ENCODE measurements around the gene REV1.
"Not testable (repeated sequence)": the region's sequence is repeated elsewhere in the genome, so short reads cannot be mapped to it uniquely, and the experiment has no call there.

The REV1 gene

DNA sequence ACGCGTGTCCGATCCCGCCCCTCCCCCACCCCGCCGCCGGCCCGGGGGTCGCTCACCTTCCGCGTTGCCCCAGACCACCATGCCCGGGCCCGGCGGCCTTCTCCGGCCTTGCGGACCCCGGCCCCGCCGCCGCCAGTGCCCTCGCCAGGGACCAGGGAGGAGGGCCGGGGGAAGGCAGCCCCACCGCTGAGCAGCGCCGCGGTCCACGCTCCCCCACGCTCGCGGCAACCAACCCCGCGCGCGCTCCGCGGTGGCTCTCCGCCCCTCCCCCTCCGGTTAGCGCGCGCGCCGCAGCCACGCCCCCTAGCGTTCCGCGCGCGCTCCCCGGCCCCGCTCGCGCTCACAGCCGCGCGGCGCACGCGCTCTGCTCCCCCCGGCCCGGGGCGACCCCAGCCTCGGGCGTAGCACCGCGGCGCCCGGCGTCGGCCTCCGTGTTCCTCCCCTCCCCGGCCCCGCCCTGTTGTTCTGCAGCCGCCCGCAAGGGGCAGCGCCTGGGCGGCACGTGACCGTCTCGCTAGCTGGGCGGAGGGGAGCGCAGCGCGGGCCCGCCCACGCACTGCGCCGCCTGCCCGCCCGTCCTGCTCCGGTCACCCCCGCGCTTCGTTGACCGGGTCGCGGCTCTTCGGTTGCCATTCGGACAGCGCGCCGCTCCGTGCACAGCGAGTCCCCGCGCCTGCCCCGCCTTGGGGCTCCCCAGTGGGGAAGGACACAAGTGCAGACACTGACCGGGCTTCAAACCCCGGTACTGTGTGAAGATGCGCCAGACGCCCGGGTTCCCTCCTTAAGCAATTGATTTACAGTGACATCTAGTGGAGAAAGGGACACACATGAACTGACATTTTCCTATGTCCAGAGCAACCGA lies at the start of gene REV1:
Gene REV1, minus strand, starts transcription at position 257 of the 862 bp plus-strand sequence. CDS start 25,042 bp downstream, outside the sequence.
- DNase-seq, result peak; percentile 97

DNA sequence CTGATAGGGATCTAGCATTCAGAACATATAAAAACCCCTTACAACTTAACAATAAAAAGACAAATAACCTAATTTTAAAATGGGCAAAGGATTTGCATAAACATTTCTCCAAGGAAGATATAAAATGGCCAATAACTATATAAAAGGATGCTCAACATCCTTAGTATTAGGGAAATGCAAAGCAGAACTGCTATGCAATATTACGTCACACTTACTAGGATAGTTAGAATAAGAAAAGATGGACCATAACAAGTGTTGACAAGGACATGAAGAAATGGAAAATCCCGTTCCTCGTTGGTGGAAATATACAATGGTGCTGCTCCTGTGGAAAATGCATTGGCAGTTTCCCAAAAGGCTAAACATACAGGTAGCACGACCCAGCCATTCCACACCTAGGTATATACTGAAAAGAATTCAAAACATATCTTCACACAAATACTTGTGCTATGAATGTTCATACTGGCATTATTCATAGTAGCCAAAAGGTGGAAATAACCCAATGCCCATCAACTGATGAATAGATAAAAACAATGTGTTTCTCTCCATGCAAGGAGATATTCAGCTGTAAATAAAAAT lies 48.2 kb upstream of the REV1 start:
- no peak for DNase-seq

DNA sequence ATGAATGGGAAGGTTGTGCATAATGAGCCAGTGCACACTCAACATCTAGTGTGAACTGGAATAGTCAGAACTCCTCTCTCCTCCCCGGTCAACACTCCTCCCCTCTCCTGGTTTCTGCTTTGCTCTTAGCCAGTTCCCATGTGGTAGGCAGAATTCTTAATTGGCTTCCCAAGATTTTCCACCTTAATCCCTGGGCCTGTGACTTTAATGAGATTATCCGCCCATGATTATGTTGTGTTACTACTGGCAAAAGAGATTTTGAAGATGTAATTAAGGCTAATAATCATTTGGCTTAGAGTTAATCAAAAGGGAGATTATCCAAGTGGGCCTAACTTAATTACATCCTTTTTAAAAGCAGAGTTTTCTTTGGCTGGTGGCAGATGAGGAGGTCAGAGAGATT lies 34.2 kb upstream of the REV1 start:
- DNase-seq, result peak; percentile 98

DNA sequence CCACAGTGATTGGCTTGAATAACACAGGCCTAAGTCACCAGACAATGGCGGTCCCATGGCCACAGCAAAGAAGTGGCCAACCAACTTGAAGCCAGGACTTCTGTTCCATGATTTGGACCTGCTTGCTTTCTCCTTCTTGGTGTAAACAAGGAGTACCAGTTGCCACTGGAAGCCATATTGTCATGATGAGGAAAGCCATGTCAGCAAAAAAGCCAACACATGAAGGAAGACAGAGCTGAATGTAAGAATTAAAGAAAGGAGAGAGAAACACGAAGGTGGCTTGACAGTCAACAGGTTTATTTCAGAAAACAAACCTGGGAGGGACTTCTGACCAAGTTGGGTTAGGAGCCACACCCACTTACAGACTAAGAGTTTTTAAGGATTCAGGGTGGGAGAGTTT lies 32.3 kb upstream of the REV1 start:
- no peak for DNase-seq

DNA sequence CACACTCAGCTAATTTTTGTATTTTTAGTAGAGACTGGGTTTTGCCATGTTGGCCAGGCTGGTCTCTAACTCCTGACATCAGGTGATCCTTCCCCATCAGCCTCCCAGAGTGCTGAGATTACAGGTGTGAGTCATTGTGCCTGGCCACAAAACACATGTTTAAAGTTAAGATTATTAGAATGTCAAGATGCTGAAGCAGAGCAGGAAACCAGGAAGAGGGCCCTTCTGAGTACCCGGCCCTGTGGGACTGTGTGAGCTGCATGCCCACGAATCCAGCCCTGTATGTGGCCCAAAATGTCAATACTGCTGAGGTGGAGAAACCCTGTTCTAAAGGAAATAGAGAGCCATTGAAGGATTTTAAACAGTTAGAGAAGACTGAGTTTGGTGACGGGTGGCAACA lies 31.0 kb upstream of the REV1 start:
- no peak for DNase-seq

DNA sequence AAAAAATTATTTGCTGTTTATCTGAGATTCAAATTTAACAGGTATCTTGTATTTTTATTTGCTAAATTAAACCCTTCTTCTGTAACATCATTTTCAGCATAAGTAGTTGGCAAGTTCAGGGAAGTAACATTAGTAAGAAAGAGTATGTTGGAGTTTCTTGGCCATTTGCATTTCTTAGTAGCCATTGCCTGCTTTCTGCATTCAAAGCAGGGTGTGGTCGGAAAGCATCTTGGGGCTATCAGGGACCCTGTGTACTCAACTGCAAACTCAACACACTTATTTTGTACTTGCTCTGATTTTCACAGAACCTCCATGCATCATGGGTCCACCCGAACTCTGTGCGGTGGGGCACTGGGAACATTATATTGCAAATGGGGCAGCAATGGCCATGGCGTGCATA lies 30.4 kb upstream of the REV1 start:
- no peak for DNase-seq

DNA sequence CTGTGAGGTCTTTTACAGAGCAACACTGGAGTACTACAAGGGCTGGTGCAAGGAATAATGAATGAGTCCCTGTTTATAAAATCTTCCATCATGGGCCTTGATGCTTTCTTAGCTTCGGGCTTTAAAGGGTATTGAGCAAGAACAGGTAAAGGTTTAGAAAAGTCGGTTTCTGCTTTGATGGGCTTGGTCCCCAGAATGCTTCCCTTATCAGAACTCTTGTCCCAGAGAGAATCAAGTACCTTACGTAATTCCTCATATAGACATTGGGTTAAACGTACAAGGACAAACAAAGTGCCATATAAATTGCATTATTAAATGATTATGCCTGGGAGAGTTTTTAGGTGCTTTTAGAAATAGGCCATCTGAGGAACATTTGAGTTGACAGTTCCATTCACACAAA lies 24.5 kb upstream of the REV1 start:
- DNase-seq, result no peak

DNA sequence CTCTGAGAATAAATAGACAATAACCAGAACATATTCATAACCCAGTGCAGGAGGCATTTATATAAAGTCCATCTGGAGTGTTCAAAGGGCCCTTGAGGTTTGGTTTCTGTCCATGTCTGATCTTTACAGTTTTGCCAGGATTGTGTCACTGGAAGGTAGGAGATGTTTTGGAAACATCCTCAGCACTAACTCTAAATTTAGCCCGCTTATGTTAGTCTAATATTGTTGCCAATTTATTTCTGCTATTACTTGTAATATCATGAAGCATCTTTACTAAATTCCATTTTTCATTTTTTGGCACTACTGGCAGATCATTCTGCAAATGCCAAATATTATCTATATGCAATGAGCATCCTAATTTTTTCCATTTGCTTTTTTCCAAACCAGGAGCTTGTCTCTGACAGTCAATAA lies 22.4 kb upstream of the REV1 start:
- no peak for DNase-seq

DNA sequence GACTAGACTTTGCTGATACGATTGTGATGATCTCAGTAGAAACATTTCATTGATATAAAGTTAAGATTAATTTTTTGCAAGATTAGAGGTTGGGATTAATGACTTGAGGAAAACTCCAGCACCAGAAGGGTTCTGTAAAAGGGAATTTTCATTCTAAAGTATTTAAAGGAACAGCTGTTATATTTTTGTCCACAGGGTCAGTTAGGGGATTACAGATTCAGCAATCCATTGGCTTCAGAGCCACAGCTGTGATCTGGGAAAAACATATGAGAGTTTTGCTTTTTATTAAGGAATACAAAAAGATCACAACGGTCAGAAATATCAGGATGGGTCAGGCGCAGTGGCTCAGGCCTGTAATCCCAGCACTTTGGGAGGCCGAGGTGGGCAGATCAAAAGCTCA lies 19.6 kb upstream of the REV1 start:
- no peak for DNase-seq

DNA sequence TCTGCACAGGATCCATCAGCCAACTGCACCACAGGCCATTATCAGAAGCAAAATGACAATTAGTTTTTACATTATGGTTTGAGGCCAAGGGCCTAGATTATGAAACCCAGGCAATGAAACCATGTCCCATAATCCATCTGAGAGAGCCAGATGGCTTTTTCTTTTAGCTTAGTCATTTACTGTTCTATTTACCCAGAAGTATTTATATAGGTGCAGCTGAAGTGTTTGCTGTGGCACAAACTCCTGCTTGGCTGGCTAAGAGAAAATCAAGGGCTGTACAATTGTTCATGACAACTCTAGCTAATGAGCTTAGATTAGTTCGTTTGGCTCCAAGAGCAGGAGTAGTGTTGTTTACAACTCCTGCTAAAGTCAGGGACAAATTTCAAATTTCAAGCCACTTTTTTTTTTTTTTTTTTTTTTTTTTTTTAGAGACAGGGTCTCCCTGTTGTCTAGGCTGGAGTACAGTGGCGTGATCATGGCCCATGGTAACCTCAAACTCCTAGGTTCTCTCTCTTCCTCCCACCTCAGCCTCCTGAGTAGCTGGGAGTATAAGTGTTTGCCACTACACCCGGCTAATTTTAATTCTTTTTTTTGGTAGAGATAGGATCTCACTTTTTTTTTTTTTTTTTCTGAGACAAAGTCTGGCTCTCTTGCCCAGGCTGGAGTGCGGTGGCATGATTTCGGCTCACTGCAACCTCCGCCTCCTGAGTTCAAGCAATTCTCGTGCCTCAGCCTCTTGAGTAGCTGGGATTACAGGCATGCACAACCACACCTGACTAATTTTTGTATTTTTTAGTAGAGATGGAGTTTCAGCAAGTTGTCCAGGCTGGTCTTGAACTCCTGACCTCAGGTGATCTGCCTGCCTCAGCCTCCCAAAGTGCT lies 18.4 kb upstream of the REV1 start:
- peak; percentile 48 for DNase-seq

DNA sequence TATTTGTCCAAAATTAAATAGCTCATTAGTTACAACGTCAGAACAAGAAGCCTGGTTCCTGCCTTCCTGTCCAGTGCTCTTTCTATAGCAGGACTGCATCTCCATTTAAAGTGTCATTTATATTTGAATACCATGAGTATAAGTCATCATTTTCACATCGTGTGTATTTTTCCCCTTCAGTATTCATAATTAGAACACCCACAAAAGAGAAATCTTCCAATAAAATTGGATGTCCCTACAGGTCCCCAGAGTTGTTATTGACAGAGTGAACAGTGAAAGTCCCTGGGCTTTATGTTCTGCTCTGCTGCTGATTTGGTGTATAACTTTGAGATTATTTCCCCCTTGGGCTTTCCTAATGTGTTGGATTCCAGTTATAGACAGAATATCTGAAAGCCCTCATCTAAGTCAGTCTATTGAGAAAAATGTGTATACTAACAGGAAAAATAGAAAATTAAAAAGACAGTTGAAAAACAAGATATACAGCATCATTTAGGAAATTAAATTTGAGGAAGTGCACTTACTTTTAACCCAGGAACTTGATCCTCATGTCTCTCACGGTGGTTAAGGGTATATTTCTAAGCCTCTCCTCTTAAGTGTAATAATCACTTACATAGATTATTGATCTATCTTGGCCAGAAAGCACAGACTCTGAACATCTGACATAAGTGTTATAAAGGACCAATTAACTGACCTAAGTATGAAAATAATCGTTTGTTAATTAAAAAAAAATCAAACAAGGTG lies 15.2 kb upstream of the REV1 start:
- DNase-seq, result no peak

DNA sequence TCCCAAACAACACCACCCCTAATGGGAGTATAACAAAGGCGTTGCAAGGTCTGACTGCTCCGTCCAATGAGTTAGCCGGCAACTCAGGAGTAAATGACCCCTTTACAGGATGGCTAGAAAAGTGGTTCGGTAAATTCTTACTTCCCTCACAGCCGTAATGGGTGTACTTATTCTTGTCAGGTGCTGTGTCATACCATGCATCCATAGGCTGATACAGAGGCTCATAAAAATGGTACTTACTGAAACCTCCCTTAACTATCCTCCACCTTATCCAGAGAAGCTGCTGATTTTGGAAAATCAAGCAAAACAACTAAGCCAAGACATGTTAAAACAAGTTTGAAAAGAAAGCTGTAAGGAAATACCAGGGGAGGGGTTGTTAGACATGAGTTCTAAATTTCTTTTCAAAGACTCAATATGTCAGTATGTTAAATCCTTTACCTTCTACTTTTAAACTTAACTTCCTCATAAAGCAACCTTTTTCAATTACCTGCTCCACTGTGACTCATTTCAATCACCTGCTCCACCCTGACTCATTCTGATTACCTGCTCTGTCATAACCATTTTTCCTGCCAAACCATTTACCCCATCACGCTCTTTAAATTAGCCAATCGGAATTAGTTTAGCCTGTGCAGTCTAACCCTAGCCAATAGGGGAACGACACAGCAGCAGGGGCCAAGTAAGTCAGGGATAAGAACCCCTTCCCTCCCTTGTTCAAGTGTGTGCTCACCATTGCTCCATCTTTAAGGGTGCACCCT lies 14.0 kb upstream of the REV1 start:
- not testable (repeated sequence) for DNase-seq

DNA sequence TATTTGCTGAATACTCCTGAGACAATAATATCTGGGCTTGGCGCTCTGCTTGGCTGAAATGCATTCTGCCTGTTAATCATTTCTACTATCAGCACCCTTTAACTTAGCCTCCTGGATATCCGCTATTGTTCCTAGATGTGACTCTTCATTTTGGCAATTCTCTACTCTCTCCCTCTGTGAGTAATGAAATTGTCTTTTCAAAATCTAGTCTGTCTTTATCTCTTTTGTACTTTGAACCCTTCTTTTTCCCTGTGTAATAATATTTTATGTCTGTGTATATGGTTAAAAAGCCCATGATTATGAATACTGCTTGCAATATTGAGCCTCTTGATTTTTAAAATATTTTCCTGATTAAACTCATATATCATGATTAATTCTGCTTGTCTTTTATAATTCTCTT lies 6.2 kb upstream of the REV1 start:
- DNase-seq, result no peak

DNA sequence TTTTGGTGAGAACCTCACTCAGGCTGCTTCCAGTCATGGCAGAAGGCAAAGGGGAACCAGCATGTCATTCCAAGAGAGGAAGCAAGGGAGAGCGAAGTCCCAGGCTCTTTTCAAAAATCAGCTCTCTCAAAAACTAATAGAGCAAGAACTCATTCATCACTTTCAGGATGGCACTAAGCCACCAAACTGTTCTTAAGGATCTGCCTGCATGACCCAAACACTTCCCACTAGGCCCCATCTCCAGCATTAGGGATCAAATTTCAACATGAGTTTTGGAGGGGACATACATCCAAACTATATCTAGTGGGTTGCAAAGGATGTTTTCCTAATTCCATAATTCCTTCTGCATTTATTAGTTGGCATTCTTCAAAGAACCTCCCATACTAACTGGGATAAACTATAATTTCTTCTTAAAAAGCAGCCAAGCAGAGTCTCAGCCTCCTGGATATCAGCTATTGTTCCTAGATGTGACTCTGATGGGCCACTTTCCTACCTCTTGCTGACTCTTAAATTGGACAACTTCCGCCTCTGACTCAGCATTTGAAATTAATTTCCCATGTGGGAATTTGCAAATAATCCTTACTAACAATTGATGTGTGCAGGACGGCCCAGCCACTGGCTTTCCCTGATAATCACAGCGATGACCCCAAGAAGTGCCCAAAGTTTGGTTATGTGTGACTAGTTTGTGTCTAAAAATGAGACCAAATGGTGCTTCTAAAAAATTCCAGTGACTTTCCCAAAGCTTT lies 5.5 kb upstream of the REV1 start:
- DNase-seq, result no peak

DNA sequence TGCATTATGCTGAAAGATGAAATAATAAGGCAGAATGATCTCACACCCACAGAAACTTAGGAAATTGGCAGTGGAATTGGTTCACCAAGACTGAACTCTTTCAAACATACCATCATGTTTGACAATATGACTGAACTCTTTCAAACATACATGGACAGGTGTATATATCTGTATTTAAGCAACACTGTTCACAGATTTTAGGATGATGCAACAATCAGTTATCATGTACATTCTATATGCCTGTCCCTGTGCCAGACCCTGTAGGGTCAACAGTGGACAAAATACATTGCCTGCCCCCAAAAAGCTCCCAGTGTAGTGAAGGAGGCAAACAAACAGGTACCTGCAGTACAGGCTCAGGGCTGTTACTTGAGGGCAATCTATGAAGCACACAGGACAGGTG lies 2.9 kb upstream of the REV1 start:
- DNase-seq, result no peak

DNA sequence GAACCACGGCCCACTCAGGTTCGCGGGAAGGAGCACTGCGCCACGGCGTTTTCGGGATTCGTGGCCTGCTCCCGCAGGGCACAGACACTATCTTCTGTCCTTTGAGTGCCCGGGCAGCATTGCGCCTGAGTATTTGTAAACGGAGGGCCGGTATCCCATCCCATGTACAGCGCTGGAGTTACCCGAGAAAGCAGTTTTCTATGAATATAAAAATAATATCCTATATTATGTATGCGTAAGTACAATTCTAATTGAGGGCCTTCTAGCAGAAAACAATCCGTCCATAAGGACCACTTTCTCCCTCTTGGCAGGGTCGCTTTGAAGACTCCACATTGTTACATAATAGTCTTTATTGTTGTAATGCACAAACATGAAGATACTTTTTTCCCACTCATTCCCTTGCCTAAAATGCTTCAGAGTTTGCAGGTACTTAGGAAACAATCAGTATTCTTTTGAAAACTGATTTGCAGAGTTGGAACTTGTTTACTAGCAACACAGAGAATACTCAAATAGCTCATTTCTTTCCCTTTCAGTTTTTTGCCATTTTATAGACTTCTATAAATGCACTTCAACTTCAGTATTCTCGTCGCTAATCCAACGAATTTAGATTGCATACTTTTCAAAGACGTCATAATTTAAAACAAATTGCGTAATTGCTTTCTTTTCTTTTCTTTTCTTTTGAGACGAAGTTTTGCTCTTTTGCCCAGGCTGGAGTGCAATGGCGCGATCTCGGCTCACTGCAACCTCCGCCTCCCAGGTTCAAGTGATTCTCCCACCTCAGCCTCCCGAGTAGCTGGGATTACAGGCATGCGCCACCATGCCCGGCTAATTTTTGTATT lies 1.0 kb upstream of the REV1 start:
- DNase-seq, result no peak

DNA sequence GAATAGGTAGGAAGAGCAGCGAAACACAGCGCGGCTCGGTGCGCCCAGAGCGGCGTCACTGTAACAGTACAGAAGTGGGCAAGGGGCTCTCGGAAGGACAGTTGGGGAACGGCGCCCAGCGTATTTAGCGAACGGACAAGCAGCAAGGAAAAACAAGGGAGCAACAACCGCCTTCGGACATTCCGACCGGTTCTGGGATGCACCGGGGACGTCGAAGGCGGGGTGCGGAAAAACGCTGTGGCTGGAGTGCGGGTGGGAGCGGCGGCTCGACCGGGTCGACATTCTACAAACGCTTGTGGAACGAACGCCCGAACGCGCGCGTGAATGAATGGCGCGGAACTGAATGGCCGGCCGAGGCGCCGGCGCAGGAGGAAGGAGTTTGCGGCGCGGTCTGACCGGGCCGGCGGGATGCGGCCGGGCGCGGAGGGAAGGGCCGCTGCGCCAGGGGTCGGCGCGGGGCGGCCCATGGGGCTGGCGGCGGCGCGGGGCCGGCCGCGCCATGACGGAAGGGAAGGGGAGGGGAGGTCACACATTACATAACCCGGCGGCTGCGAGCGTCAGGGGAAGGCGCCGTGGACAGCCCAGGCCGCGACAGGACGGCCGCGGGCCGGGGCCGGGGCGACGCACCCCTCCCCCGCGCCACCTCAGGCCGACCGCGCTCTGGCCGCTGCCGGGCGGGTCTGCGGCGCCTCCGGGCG lies 605 bp downstream of the REV1 start:
- peak; percentile 62 for DNase-seq

DNA sequence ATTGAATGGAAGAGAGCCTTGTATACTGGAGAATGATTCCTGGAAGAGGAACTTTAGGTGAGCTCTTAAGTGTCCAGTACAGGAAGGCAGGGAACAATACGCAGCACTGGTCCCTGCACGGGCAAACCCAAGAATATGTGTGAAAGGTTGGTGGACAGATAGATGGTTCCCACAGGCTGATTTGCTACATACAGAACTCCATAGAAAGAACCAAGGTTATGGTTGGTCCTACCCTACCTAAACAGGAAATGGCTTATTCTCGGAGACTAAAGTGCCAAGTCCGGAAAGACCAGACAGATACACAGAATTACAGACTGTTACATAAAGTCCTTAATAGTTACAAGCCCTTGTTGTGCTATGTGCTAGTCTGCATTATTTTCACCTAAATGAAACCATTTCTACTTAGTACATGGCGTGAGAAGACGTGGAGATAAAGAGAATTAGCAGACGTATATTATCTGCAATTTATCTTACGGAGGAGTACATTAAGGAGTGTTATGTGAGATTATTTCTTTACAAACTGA lies 1.2 kb downstream of the REV1 start:
- DNase-seq, result no peak

DNA sequence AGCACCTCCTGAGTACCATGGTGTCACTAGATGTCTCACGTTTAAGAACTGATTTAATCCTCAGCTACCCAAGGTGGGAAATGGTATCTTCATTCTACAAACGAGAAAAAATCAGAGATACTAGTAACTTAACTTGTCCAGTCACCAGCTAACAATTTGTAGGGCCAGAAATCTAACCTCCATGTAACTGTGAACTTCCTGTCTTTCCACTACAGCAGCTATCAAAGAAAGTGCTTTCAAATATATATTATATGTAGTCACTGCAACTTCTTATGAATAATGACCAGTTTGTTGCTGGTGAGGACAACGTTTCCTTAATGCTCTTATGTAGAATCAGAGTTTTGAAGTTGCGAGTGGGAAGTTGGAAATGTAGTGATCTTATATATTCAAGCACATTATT lies 1.9 kb downstream of the REV1 start:
- no peak for DNase-seq

DNA sequence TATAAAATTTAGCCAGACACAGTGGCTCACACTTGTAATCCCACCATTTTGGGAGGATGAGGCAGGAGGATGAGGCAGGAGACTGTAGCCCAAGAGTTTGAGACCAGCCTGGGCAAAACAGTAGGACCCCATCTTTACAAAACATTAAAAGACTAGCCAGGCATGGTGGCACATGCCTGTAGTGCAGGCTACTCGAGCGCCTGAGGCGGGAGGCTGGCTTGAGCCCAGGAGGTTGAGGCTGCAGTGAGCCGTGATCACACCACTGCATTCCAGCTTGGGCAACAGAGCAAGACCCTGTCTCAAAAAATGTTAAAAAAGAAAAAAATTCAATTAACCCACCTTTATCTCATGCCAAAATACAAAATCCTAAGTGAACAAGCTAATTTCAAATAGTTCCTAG lies 4.0 kb downstream of the REV1 start:
- DNase-seq, result no peak

Data from NCI-H82 (cell line).